ENCODE measurements around the gene ZIC1. TPM values are rescaled to one million over a fixed set of nuclear protein-coding genes. Genes with fewer than 3 reads are reported as not detected.

ZIC1 gene
- polyA plus RNA-seq, 4 donors: 0.03 TPM; not detected in 3

DNA sequence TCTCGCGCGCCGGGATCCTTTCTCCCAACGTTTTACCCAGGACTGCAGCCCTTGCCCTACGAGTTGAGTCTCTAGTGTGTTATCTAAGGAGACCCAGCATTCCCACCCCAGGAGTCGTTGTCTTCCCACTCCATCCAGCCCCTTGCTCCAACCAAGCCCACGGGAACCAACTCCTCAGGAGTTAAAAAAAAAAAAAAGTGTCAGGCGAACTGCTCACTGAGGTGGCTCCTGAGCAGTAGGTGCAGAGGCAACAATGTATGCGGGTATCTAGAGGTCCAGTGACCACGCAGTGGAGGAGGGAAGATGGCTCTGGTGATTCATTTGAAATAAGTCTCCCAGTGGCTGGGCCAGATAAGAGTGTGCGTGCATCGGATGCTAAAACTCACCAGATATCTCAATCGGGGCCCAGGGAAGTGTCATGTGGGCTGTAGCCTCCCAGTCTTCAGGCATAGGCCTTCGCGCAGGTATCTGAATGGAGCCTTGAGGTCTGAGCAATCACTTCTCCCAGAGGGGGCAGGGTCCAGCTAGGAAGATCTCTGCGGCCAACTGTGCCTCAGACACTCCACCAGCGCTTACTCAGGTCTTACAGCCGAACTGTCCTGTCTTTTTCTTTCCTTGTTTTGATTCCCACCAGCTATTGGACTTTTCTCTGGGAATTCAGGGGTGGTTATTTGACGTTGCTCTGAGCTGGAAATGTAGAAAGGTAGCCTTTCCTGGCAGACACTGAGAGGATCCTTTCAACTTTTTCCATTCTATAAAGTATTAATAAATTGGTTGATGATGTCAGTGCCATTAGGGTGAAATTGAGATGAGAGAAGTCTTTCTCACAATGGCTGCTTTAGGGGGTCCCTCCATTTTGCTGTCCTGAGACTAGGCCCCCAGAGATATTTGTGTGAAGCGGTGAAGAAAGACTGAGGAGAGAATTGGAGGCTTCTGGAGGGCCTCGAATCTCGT is 23.8 kb upstream of the ZIC1 start:
- Histone ChIP-seq H3K4me3 (ENCODE audit: low read depth in 1 of 3, low read length in 3 of 3) (no peak overlapping the region), H3K27ac (ENCODE audit: low read depth in 1 of 3, low read length in 2 of 3) (no peak overlapping the region), H3K4me1 (ENCODE audit: control insufficient read depth in 3 of 3, insufficient read depth in 2 of 3, low read depth in 1 of 3, low read length in 2 of 3) (no peaks in the 10 kb centered on the region), H3K36me3 (ENCODE audit: control insufficient read depth in 3 of 3, insufficient read depth in 2 of 3, low read depth in 1 of 3, low read length in 3 of 3) (no peaks in the 10 kb centered on the region), H3K9me3 (ENCODE audit: control insufficient read depth in 2 of 2, insufficient read depth in 1 of 2, low read depth in 1 of 2, low read length in 1 of 2) (peaks cover 2 to 12% of the 10 kb centered on the region in 2 donors), H3K27me3 (ENCODE audit: control insufficient read depth in 3 of 3, insufficient read depth in 3 of 3, low read length in 3 of 3) (peaks cover 7 to 94% (median 60%) of the 10 kb centered on the region in 3 donors)
- DNase-seq (no peak), FAIRE-seq (no peak)
- WGBS, 3 donors: 9 to 18% (median 12%) methylated on average over 23 of the region's 23 CpGs

DNA sequence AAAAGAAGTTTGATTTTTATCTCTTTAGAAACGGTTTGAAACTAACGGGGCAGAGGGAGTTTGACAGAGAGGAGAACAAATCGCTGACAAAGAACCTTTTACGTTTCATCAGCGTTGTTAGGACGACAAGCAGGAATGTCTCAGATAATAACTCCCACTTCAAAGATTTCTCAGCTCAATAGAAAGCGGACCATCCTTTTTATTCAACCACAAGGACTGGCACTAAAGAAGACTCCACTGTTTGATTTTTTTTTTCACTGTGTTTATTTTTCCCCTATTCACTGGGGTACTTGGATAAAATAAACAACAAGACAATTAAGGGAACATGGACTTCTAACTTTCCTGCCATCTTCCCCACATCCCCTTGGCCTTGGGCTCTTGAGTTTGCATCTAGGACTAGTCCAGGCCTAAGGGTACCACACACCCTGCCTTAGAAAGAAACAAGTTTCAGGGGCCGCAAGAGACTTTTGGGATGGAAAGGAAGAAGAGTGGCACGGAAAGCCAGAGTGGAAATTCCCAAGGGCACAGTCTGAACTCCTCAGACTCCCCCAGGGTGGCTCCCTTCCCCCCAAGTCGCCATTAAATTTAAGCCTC is 21.8 kb upstream of the ZIC1 start:
- Histone ChIP-seq H3K27ac (ENCODE audit: low read depth in 1 of 3, low read length in 2 of 3) (no peak overlapping the region), H3K4me3 (ENCODE audit: low read depth in 1 of 3, low read length in 3 of 3) (no peak overlapping the region), H3K9me3 (ENCODE audit: control insufficient read depth in 2 of 2, insufficient read depth in 1 of 2, low read depth in 1 of 2, low read length in 1 of 2) (peaks cover 4 to 24% of the 10 kb centered on the region in 2 donors), H3K4me1 (ENCODE audit: control insufficient read depth in 3 of 3, insufficient read depth in 2 of 3, low read depth in 1 of 3, low read length in 2 of 3) (no peaks in the 10 kb centered on the region), H3K36me3 (ENCODE audit: control insufficient read depth in 3 of 3, insufficient read depth in 2 of 3, low read depth in 1 of 3, low read length in 3 of 3) (no peaks in the 10 kb centered on the region), H3K27me3 (ENCODE audit: control insufficient read depth in 3 of 3, insufficient read depth in 3 of 3, low read length in 3 of 3) (peaks cover 7 to 96% (median 67%) of the 10 kb centered on the region in 3 donors)
- FAIRE-seq (no peak), DNase-seq (no peak)
- WGBS, 3 donors: 6 to 12% (median 10%) methylated on average over 10 of the region's 10 CpGs

DNA sequence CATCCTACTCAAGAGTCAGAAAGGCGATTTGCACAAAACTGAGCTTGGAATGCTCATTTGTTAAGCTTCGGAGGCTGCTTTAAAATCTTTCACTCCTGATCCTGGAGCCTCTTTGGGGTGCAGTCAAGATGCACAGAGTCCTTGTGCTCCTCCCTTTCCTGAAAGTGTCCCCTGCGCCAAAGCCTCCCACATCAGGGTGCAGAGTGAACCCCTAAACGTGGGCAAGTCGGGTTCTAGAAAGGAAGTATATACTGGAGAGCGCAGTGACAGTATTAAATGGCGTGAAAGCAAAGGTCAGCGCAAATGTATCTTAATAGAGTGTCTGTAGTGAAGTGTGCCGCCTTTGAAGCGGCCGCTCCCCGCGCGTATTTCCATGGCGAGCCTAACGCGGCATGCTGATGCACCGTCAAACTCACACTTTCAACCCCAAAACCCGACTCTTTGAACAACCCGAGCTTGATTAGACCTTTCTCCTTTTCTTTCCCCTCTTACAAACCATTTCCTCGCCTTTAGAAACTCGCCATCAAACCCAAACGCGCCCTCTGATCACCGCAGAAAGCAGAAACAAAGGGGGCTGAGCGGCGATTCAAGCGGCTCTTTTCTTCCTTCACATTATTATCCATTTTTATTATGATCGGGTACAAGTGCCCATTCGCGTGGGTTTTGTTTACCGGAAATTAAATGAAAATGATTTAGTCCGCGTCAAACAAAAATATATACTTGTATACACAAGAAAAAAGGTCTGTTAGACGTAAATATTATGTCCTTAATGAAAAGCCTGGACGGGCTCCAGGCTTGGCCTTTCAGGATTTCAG is 21.1 kb upstream of the ZIC1 start:
- H3K36me3 ChIP-seq (ENCODE audit: control insufficient read depth in 3 of 3, insufficient read depth in 2 of 3, low read depth in 1 of 3, low read length in 3 of 3): no peaks in the 10 kb centered on the region
- peaks cover 7 to 96% (median 68%) of the 10 kb centered on the region in 3 donors for H3K27me3 ChIP-seq (ENCODE audit: control insufficient read depth in 3 of 3, insufficient read depth in 3 of 3, low read length in 3 of 3)
- no peak for DNase-seq
- no peak for FAIRE-seq
- H3K9me3 ChIP-seq (ENCODE audit: control insufficient read depth in 2 of 2, insufficient read depth in 1 of 2, low read depth in 1 of 2, low read length in 1 of 2): peaks cover 4 to 27% of the 10 kb centered on the region in 2 donors
- 5 to 11% (median 10%) methylated on average over 36 of the region's 36 CpGs for WGBS, 3 donors
- H3K27ac ChIP-seq (ENCODE audit: low read depth in 1 of 3, low read length in 2 of 3): no peak overlapping the region
- H3K4me3 ChIP-seq (ENCODE audit: low read depth in 1 of 3, low read length in 3 of 3): no peak overlapping the region
- H3K4me1 ChIP-seq (ENCODE audit: control insufficient read depth in 3 of 3, insufficient read depth in 2 of 3, low read depth in 1 of 3, low read length in 2 of 3): no peaks in the 10 kb centered on the region

DNA sequence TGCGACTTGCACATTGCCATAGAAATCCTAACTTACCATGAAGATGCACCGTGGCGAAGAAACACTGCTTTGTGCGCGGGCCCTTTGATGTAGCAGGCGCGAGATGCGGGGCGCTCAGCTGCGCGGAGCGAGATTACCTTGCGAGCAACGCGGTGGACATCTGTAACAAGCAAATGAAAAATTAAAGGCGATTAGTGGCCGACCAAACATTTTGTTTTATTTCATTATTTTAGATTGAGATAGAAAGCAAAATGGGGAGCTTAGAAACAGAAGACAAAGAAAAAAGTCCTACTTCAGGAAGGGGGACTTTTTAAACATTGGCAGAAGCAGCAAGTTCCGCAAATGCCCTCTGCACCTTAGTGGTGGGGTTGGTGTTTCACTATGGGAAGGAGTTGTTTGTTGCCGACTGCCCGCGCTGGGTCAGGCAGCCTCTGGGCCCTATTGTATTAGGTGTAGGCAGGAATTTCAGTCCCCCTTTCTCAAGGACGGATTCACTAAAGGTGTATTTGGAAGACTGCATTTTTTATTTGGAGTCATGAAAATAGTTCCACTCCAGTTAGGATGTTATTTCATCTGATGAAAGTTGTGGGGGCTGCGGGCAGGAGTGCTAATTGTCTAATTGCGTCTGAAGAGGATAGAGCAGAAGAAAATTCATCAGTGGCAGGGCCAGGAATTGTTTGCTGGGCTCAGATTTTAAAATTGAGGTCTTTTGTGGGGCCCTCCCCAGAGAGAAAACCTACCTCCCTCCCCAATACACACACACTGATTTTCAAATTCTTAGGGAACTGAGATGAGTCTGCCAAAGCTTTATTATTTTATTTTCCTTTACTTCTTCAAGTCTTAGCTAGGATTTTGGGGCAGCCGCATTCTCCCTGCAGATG is 20.2 kb upstream of the ZIC1 start:
- FAIRE-seq (no peak), DNase-seq (no peak)
- Histone ChIP-seq H3K4me1 (ENCODE audit: control insufficient read depth in 3 of 3, insufficient read depth in 2 of 3, low read depth in 1 of 3, low read length in 2 of 3) (no peaks in the 10 kb centered on the region), H3K27ac (ENCODE audit: low read depth in 1 of 3, low read length in 2 of 3) (no peak overlapping the region), H3K9me3 (ENCODE audit: control insufficient read depth in 2 of 2, insufficient read depth in 1 of 2, low read depth in 1 of 2, low read length in 1 of 2) (peaks cover 4 to 27% of the 10 kb centered on the region in 2 donors), H3K4me3 (ENCODE audit: low read depth in 1 of 3, low read length in 3 of 3) (no peak overlapping the region), H3K27me3 (ENCODE audit: control insufficient read depth in 3 of 3, insufficient read depth in 3 of 3, low read length in 3 of 3) (peaks cover 7 to 97% (median 74%) of the 10 kb centered on the region in 3 donors), H3K36me3 (ENCODE audit: control insufficient read depth in 3 of 3, insufficient read depth in 2 of 3, low read depth in 1 of 3, low read length in 3 of 3) (no peaks in the 10 kb centered on the region)
- WGBS, 3 donors: 9 to 14% (median 14%) methylated on average over 25 of the region's 25 CpGs

DNA sequence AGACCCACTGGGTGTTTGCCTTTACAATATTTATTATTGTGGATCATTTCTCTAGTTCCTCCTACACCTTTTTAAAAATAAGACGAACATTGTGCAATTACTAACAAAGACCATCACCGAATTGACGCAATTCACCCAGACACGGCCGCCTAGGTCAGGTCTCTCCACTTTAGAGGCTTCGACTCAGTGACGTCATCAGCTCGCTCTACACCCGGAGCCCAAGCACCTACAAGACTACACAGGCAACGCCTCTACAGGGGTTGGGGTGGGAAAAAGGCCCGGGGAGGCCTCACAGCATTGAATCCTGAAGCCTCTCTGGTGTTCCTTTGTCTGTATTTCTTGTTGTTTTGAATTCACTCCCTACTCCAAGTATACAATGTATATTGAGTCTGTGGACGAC is 19.4 kb upstream of the ZIC1 start:
- no peak overlapping the region for H3K27ac ChIP-seq (ENCODE audit: low read depth in 1 of 3, low read length in 2 of 3)
- no peak overlapping the region for H3K4me3 ChIP-seq (ENCODE audit: low read depth in 1 of 3, low read length in 3 of 3)
- no peaks in the 10 kb centered on the region for H3K36me3 ChIP-seq (ENCODE audit: control insufficient read depth in 3 of 3, insufficient read depth in 2 of 3, low read depth in 1 of 3, low read length in 3 of 3)
- DNase-seq (no peak), FAIRE-seq (no peak)
- 6 to 12% (median 9%) methylated on average over 12 of the region's 12 CpGs for WGBS, 3 donors
- peaks cover 7 to 97% (median 74%) of the 10 kb centered on the region in 3 donors for H3K27me3 ChIP-seq (ENCODE audit: control insufficient read depth in 3 of 3, insufficient read depth in 3 of 3, low read length in 3 of 3)
- no peaks in the 10 kb centered on the region for H3K4me1 ChIP-seq (ENCODE audit: control insufficient read depth in 3 of 3, insufficient read depth in 2 of 3, low read depth in 1 of 3, low read length in 2 of 3)
- H3K9me3 ChIP-seq (ENCODE audit: control insufficient read depth in 2 of 2, insufficient read depth in 1 of 2, low read depth in 1 of 2, low read length in 1 of 2): peaks cover 4 to 32% of the 10 kb centered on the region in 2 donors

DNA sequence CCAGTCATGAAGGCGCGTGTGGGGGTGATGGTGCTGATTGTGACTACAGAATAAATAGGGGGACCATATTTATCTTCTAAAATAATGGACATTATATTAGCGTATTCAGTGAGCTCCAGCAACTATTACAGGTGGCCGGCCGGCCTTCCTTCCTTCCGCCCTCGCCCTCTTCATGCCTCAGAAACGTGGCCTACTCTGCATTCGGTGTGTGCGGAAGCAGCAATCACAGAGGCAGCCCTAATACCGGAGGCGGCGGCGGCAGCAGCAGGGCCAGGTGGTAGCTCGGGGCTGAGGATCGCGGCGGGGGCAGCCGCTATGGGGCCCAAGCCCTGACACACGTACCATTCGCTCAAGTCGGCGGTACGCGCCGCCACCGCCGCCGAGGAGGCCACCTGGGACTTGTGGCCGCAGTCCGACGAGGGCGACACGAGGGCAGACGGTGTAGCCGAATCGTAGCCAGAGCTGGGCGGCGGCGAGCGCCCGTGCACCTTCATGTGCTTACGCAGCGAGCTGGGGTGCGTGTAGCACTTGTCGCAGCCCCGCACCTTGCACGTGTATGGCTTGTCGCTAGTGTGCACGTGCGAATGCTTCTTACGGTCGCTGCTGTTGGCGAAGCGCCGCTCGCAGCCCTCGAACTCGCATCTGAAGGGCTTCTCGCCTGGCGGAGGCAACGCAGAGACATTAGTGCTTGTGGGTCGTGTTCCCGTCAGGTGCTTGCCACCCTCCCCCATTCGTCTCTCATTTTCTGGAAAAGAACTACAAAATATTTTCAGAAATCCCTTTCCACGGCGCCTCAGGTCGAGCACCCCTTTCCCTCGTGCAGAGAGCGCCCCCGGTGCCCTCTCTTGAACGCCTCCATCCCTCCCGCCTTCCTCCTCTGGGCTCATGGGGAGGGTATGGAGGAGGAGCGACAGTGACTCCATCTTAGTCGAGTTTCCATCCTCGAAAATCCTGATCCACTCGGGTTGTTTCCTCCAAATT is 18.3 kb upstream of the ZIC1 start:
- FAIRE-seq (no peak), DNase-seq (no peak)
- Histone ChIP-seq H3K4me1 (ENCODE audit: control insufficient read depth in 3 of 3, insufficient read depth in 2 of 3, low read depth in 1 of 3, low read length in 2 of 3) (no peaks in the 10 kb centered on the region), H3K27me3 (ENCODE audit: control insufficient read depth in 3 of 3, insufficient read depth in 3 of 3, low read length in 3 of 3) (peaks cover 7 to 97% (median 73%) of the 10 kb centered on the region in 3 donors), H3K36me3 (ENCODE audit: control insufficient read depth in 3 of 3, insufficient read depth in 2 of 3, low read depth in 1 of 3, low read length in 3 of 3) (no peaks in the 10 kb centered on the region), H3K9me3 (ENCODE audit: control insufficient read depth in 2 of 2, insufficient read depth in 1 of 2, low read depth in 1 of 2, low read length in 1 of 2) (peaks cover 3 to 27% of the 10 kb centered on the region in 2 donors), H3K27ac (ENCODE audit: low read depth in 1 of 3, low read length in 2 of 3) (no peak overlapping the region), H3K4me3 (ENCODE audit: low read depth in 1 of 3, low read length in 3 of 3) (no peak overlapping the region)
- WGBS, 3 donors: 10 to 27% (median 26%) methylated on average over 69 to 77 of the region's 77 CpGs

Measured in small intestine (tissue), 7 donors.